Renal cortical epithelial cell (primary cell): ENCODE measurements around the gene PHLDA2. TPM values are rescaled to one million over a fixed set of nuclear protein-coding genes. Genes with fewer than 3 reads are reported as not detected.
A peak's percentile ranks its signal among the peaks of the same experiment; 100 is the strongest.
"Not testable (repeated sequence)": the region's sequence is repeated elsewhere in the genome, so short reads cannot be mapped to it uniquely, and the experiment has no call there.

ENCODE experiments used
- DNase-seq: peaks from one replicate; pipeline ENCODE4 v3.0.0-alpha.2; 2011; ENCODE audit warnings: low read depth
- total RNA-seq: library from RNA; depleted of rRNA; stranded (reverse); fragments of >200 nt; gene quantifications from 2 replicates; pipeline ENCODE4 v1.2.3, GENCODE V29; 2014

Gene PHLDA2
- total RNA-seq, 1 donor from 2014 or later, result 2.0 TPM

DNA sequence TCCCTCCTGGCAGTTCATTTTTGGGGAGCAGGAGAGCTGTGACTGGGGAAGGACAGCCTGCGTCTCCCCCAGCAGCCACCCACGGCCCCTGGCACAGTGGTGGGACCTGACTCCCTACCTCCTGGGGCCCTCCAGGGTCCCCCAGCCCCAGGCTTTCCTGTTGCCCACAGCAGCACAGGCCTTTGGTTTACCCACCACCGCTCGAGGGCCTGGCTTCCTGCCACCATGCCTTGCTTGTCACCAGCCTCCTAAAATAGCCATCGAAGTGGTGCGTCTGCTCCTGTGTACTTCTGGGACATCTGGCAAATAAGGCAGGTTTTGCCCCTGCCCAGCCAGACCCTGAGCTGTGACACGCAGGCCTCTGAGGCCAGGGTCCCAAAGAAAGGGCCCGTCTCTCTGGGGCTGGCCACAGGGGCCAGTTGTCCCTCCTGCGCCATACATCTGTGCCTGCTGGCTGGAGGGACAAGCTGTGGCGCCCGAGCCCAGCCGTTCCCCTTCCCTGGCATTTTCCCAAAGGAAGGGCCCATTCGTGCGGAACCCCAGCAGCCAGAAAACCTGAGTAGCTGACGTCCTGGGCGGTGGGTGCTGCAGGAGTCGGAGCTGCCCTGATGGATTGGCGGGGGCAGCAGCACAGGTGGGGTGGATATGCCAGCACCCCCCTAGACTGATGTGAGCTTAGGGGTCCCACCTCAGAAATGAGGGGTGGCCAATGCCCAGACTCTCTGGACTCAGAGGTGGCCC, 14.6 kb downstream of the PHLDA2 start:
- no peak for DNase-seq

DNA sequence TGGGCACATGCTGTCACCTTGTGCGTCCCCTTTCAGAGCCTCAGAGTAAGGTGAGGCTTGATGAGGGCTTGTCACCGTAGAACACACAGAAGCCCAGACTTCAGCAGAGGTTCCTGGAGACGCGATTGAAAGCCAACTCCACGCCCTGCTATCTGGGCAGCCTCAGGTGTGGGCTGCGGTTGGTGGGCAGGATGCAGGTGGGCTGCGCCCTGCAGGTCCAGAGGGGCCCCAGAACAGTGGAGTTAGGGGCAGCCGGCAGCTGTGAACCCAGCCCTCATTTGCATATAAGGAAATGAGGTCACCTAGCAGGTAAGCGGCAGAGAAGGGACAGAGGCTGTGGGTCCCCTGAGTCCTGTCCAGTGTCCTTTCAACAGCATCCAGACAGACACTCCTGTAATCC, 15.4 kb downstream of the PHLDA2 start:
- no peak for DNase-seq

DNA sequence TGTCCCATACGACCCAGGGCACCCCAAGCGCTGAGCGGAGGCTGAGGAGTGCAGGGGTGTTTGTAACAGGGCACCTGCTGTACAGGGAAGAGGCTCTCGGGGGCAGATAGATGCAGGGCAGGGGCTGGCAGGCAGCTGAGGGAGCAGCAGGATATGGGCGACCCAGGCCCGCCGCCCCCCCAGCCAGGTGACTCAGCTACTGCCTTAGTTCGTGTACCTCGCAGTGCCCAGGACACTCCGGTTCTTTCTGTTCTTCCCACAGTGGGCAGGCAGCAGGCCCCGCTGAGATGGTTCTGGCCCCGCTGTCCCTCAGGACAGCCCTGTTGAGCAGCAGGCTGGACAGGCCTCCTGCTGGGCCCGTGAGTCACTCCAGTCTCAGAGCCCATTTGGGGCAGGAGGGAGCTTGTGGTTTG, 16.2 kb downstream of the PHLDA2 start:
- DNase-seq, result peak; percentile 47

DNA sequence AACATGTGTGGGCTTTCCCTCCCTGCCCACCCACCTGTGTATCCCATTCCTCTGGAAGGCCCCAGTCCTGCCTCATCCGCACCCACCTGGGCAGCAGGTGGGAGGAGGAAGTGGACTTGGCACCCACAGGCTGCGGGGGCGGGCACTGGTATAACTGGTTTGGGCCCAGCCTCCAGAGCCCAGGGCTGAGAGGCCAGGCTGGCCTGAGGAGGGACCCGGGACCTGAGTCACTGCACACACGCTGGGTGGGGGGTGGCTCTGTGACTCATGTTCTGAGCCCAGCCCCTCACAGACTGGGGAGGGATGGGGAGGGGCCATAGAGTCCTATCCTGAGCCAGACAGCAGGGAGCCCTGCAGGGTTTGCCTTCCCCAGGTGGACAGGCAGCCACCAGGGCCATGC, 16.7 kb downstream of the PHLDA2 start:
- peak; percentile 86 for DNase-seq

DNA sequence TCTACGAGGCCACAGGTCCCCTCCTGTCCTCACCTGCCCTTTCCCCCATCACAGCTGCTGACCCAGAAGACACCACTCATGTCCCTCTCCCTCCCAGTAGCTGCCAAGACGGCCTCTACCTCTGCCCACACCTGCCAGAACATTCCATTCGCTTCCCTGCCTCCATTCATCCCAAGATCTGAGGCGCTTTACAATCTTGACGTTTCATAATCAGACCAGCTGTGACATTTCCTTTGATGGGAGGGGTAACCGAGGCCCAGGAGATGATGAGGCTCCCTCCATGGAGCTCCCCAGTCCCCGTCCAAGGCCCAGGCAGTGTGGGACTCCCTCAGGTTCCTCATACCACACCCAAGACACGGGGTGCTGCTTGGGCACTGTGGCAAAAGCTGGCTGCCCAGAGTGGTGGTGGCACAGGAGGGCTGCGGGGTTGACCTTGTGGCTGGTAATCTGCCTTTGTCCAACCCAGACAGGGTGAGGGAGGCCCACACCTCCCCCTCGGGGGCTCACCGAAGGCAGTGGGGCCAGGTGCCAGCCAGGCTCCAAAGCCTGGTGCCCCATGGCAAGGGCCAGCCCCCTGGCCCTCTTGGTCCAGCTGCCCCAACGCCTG, 17.3 kb downstream of the PHLDA2 start:
- no peak for DNase-seq

DNA sequence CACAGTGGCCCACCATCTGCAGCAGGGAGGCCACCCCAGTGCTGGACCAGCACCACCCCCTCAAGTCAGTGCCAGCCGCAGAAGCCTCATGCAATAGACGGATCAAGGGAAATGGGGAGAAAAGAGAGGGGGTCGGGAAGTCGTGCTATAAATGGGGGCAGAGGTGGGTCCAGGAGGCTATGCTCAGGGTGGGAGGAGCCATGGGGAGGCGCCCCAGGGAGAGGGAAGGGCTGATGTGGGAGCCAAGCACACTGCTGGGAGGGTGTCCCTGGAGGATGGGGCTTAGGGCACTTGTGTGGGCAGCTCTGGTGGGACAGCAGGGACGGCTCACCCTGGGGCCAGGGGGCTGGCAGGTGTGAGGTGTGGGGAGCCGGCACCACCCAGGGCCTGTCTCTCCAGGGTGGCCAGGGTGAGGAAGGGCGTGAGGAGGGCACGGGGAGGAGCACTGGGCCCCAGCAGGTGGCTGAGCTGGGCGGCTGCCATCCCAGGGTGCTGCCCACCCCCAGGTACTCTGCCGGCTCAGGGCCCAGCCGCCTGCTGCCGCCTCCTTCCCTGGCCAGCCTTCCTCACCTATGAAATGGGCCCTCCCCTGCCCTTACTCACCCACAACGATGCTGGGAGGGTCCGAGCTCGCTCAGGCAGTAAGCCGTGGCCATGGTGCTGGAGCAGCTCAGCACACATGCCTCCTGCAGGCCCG, 18.0 kb downstream of the PHLDA2 start:
- DNase-seq, result no peak

DNA sequence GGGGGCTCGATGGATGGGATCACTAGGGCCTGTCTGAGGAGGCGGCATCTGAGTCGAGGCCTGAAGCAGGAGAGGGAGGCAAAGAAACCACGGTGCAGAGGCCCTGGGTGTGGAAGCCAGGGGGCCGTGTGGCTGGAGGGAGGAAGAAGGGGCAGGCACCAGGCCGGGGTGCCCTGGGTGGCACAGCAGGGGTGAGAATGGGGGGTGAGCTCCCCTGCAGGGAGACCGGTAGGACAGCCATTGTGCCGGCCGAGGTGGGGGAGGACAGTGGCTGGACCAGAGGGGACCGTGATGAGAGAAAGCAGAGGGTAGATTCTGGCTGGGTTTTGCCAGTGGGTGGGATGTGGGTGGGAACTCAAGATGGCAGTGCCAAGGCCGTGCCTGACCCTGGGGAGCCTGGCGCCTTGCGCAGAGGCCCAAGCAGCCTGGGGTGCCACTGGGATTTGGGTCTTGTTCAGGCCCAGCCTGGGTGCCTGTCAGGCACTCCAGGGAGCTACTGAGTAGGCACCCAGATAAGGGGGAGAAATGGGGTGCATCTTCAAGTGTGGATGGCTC, 18.7 kb downstream of the PHLDA2 start:
- no peak for DNase-seq

DNA sequence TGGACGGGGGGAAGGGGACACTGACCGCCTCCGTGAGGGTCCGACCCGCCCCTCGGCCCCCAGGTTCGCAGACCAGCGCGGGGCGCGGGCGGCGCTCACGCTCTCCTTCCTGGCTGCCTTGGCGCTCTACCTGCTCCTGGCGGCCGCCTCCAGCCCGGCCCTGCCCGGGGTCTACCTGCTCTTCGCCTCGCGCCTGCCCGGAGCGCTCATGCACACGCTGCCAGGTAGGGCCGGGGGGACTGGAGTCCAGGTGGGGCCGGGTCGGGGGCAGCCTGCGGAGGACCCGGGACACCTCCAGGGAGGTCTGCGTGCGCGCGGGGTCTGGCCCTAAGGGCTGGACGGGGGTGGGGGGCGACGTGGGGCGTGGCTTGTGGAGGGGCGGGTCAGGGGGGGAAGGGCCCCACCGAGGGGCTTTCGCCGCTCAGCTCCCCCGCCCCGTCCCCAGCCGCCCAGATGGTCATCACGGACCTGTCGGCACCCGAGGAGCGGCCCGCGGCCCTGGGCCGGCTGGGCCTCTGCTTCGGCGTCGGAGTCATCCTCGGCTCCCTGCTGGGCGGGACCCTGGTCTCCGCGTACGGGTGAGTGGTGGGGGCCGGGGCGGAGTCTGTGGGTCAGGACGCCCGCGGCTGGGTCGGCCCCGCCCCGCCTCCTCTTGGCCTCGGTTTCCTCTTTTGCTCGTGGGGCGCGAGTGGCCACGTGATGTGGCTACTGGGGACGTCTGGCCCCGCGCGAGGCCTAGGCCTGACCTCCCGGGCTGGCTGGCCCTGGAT, 19.9 kb downstream of the PHLDA2 start:
- no peak for DNase-seq

DNA sequence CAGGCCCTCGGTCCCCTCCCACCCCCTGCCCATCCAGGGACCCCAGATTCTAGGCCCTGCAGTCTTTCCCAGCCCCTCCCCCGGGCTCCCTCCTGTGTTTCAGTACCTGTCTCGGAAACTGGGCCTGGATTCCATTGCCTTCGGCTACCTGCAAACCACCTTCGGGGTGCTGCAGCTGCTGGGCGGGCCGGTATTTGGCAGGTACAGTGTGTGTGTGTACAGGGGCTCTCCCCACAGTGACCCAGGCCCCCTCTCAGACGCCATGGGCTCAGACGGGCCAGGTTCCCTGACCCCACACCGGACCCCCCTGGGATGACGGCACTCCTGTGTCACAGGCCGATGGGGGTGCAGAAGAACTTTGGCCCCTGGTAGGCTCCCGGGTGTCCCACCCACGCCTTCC, 21.1 kb downstream of the PHLDA2 start:
- no peak for DNase-seq

DNA sequence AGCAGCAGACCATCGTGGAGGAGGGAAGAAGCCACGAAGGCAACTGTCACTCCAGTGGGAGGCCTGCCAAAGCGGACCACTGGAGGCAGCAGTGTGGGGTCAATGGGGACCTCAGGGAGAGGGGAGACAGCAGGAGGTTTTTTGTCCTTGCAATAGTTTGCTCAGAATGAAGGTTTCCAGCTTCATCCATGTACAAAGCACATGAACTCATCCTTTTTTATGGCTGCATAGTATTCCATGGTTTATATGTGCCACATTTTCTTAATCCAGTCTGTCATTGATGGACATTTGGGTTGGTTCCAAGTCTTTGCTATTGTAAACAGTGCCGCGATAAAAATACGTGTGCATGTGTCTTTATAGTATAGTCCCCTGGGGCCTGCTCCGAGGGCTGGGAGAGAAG, 23.9 kb downstream of the PHLDA2 start:
- not testable (repeated sequence) for DNase-seq

DNA sequence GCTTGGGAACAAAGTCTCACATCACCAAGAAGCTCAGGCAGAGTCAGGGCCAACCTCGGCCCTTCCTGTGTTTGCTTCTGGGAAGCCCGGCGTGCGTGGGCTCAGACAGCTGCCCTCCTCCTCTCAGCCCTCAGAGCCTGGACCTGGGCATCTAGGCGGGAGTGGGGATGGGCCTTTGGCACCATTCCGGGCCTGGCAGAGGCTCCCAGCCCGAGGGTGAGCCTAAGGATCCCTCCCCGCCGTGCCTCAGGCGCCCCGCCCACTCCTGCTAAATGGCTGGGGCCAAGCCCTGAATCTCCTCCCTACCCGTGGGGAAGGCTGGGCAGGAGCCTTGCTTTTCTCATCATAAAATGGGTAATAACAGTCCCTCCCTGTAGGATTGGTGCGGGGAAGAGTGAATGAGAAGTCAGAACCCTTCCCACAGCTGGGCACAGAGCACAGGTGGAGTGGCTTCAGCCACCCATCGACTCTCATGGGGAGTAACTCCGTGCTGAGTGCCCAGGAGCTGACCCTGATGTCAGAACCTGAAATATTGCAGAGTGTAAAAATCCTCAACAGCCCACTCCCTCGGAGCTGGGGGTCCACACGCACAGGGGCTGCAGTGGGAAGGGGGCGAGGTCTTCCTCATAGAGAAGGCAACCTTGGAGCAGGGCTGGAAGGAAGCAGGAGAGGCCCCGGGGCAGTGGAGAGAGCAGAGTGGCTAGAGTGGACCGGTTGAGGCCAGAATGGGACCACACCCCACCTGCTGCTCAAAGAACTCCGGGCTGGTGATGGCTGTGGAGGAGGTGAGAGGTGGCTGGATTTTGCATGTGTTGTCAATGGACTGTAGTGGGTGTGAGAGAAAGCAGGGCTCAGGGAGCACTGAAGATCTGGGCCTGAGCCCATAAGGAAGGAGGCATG, 24.8 kb downstream of the PHLDA2 start:
- DNase-seq, result peak; percentile 34

DNA sequence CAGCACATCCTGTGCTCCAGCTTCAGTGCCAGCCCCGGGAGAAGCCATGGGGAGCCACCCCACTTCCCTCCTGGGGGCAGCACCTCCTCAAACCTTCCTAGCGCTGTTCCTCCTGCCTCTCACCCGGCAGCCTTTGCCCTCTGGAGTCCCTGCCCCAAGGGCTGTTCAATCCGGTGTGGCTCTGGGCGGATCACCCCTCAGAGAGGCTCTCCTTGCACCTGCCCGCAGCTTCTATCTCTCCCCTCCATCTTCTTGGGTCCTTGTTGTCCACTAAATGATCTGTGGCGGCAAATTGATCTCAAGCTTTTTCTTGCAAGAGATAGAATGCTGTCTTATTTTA, 25.6 kb downstream of the PHLDA2 start:
- no peak for DNase-seq

DNA sequence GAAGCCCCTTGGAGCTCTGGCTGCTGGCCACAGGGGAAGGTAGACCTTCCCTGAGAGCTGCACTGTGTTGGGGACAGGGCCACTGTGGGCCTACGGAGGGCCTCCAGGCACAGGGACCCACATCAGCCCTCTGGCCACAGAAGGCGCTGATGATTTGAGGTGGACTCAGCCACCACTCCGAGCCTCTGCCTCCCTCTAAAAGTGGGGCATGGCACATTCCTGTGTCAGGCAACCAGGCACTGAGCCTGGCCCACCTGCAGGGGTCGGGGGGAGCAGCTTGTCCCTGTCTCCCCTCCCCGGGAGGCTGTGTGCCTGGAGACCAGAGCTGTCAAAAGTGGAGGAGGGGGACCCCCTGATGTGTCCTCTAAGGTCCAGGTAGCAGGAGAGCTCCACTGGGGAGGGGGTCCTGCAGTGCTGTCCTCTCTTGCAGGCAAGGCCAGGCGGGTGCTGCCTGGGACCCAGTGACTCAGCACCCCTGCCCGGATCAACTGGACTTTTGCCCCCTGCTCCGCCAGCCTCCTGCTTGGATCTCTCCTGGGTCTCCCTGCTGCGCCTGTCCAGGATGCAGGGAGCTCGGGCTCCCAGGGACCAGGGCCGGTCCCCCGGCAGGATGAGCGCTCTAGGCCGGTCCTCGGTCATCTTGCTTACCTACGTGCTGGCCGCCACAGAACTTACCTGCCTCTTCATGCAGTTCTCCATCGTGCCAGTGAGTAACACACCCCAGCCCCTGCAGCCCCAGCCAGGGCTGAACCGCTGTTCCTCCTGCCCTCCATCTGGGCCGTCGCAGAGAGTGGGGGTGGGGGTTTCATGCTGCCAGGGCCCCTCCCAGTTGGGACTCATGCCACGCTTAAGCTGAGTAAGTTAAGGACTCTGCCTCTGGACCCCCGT, 26.2 kb downstream of the PHLDA2 start:
- DNase-seq, result no peak

DNA sequence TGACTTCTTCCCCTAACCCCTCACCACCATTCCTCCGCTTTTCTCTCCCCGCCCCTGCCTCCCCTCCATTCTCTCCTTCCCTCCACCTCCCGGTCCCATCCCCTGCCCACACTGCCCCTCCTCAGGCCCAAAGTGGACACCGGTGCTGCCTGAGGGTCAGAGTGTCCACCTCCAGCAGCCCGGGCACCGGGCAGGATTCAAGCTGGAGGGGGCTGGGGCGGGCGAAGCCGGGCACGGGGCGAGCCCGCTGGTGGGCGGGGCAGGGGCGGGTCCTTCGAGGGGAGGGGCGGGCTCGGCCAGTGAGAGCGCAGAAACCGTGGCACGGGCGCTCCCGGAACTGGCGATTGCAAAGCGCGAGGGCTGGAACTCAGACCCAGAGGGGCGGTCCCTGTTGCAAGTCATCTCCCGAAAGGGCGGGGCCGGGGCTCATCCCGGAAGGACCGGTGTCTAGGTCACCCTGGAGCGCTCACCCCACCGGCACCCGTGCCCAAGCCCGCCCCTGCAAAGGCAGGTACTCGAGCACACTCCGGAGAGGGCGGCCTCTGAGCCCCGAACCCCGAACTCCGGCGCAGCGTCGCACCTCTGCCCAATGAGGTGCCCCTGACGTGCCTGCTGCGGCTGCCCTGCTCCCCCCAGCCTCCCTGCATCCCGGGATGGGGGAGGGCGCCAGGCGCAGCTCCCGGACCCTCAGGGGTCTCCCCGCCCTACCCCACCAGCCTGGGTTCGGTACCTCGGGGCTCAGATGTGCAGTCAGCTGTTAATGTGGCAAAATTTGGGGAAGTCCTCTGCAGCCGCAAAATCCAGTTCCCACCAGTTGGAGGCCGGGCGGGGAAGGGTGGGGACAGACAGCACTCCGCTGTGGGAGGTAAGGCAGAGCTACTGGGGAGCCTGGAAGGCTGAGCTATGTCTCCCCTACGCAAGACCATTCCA, 27.1 kb downstream of the PHLDA2 start:
- peak; percentile 79 for DNase-seq

DNA sequence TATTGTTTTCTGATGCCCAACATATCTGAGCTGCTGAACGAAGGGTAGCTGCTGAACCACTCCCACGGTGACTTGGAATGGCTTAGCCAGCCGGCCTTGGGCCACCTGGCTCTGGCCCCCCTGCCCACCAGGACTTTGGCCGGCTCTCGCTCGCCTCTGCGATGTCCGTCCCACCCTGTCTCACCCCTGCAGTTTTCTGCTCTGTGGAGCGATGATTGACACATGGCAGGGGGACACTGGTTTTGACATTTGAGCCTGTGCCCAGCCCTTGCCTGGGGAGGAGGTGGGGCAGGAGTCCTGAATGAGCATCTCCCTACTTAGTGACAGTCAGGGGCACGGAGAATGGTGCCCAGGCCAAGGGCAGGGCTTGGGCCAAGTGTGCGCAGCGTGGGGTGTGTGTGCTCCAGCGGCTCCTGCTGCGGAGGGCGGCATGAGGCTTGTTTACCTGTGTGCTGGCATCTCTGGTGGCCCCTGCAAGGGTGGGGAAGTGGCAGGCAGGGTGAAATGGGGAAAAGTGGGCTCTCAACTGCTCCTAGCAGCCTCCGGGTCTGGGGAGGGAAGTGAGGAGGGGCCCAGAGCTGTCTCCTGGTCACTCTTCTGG, 27.9 kb downstream of the PHLDA2 start:
- no peak for DNase-seq

DNA sequence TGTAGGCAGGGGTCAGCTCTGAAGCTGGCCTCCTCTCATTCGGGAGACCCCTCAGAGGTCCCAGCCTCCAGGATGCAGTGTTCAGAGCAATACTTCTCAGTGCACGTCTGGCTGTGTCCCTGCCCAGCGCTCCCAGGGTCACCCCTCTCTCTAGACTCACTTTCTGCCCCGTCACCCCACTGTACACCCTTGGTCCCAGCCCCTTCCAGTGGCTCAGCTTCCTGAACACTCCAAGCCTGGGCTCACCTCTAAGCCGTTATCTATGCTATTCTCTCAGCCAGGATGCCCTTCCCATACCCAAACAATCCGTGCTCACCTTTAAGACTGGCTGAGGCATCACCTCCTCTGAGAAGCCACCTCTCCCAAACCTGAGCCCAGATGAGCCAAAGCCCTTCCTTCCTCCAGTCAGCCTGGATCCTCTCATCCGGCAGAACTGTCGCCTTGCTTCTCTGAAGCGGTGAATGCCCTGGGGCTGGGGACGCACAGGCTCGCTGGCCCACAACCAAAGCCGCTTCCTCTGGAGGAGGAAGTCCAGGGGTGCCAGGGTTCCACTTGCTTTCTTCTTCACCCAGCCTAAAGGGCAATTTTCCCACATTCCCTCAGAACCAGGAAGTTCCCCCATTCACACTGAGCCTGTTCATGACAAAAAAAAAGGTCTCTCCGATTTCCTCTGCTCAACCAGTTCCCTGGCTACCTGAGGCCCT, 30.0 kb downstream of the PHLDA2 start:
- DNase-seq, result no peak

DNA sequence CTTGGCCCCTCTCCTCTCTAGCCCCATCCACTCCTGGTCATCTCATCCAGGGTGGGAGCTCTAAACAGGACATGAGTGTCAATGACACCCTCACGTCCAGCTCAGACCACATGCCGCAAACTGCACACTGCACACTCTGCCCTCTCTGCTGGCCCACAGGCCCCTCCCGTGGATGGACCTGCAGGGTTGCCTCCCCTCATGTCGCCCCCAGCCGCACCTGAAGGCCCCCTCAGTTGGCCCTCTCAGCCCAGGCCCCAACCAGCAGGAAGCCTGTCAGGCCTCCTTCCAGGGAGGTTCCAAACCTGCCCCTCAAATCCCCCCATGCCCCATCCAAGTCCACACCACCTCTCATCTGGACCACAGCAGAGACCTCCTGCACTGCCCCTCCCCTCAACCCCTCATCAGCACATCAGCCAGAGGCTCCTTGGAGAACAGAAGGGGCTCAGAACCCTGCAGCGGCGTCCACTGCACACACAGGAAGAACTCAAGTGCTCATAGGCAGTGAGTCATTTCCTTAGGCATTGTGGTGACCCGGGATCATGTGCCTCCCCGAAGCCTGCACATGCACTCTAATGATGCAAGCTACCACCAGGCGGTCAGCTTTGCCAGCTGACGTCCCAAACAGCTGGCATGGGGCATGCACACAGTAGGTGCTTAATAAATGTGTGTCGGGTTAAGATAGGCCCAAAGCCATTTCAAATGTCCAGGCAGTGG, 30.7 kb downstream of the PHLDA2 start:
- DNase-seq, result peak; percentile 85
